Loucy (cell line): Measurements from ENCODE around the gene SLC38A3.

Source experiments
- CTCF ChIP-seq: fragments of 200-600 bp; sonication (generic); conservative IDR thresholded peaks from 2 replicates; pipeline ENCODE4 v1.5.1; 2014; ENCODE audit warnings: mild to moderate bottlenecking, antibody characterized with exemption, low read length
- EZH2phosphoT487 ChIP-seq: fragments of 200-600 bp; IDR thresholded peaks from 2 replicates; pipeline ENCODE4 v1.6.1; 2018; ENCODE audit warnings: antibody characterized with exemption, mild to moderate bottlenecking, moderate library complexity, borderline replicate concordance

DNA sequence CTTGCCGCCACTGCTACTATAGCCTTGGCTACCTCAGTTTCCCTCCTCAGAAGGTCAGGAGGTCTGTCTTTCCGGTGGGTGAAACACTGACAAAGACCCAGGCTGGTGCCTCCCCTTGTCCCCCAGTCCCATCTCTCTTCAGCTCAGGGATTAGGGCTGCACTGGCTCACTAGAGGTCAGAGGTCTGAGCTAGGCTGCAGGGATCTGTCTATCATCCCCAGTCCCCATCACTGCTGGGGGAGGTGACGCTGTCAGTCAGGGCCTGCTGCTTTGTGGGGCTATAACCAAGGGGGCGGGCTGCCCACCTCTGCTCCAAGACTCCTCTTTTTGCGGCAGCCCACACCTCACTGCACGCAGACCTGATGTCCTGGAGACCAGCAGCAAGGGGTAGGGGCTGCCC, 36.3 kb upstream of the SLC38A3 start:
- TF ChIP-seq CTCF = no peak
- TF ChIP-seq EZH2phosphoT487 = no peak
